Measurements from ENCODE around the gene PRICKLE3. TPM values are rescaled to one million over a fixed set of nuclear protein-coding genes. Genes with fewer than 3 reads are reported as not detected.

Gene PRICKLE3
- total RNA-seq, 2 experiments from 2014 or later: 1.8 to 2.3 TPM

DNA sequence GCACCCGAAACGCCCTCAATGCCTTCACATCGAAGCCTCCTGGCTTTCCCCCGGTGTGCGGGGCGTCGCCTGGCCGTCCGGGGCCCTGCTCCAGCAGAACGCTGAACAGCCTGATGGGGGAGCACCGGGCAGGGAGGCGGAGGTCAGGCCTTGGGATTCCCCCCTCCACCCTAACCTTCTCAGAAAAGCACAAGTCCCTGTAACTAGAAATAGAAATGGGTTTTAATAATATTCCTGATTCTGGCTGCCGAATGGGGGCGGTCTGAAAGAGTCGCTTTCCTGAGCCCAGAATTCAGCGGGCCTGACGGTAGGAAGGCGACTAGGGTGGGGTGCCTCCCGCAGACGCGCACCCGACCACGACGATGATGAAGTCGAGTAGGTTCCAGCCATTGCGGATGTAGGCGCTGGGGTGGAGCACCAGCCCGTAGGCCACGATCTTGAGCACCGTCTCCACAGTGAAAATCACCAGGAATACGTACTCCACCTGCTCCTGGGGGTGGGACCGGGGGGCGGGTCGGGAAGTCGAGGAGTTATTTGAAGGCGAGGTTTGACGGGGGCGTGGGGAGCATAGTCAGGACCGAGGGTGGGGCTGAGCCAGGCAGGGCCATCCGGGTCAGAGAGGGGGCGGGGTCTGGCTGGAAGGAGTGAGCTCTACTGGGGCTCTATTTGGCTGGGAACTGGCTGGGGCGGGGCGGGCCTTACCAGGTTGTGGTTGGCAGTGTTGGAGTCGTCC is 44.5 kb upstream of the PRICKLE3 start:
- H3K4me3 ChIP-seq (ENCODE audit: low read length): peak overlapping the region; percentile 53
- CTCF ChIA-PET: no interaction called here
- intact Hi-C loops (cut with DNase I, micrococcal nuclease): loop anchor here in 1 of 2 experiments (5.0 kb wide), 3 partner anchors 37 to 1393 kb away; partner anchors contain the start of genes PPP1R3F and ZNF81
- H3K4me1 Mint-ChIP-seq (ENCODE audit: low read depth): peaks cover 31% of the 10 kb centered on the region
- ATAC-seq (ENCODE audit: poor library complexity) (peak; percentile 64), DNase-seq (peak; percentile 20 to 73 (median 42))
- H3K9me3 Mint-ChIP-seq: no peaks in the 10 kb centered on the region
- peaks cover 21% of the 10 kb centered on the region for H3K4me1 ChIP-seq (ENCODE audit: insufficient read depth, low read length)
- H3K36me3 ChIP-seq (ENCODE audit: insufficient read depth, low read length): no peaks in the 10 kb centered on the region
- H3K27me3 Mint-ChIP-seq: no peaks in the 10 kb centered on the region
- TF ChIP-seq, protein P1, sequence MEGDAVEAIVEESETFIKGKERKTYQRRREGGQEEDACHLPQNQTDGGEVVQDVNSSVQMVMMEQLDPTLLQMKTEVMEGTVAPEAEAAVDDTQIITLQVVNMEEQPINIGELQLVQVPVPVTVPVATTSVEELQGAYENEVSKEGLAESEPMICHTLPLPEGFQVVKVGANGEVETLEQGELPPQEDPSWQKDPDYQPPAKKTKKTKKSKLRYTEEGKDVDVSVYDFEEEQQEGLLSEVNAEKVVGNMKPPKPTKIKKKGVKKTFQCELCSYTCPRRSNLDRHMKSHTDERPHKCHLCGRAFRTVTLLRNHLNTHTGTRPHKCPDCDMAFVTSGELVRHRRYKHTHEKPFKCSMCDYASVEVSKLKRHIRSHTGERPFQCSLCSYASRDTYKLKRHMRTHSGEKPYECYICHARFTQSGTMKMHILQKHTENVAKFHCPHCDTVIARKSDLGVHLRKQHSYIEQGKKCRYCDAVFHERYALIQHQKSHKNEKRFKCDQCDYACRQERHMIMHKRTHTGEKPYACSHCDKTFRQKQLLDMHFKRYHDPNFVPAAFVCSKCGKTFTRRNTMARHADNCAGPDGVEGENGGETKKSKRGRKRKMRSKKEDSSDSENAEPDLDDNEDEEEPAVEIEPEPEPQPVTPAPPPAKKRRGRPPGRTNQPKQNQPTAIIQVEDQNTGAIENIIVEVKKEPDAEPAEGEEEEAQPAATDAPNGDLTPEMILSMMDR (IDR thresholded peaks at IDR 0.05): no peak
- H3K27me3 ChIP-seq (ENCODE audit: control insufficient read depth in 1 of 2, insufficient read depth in 2 of 2, low read length in 2 of 2): no peaks in the 10 kb centered on the region
- no peaks in the 10 kb centered on the region for H3K9me3 ChIP-seq (ENCODE audit: control insufficient read depth in 1 of 2, insufficient read depth in 1 of 2, low read length in 2 of 2)
- H3K27ac Mint-ChIP-seq: peak overlapping the region; percentile 87
- peaks cover 4% of the 10 kb centered on the region for H3K36me3 Mint-ChIP-seq (ENCODE audit: low read depth)
- peak overlapping the region in 1 of 2 donors; percentile 13 for H3K27ac ChIP-seq (ENCODE audit: low read depth in 1 of 2, low read length in 2 of 2)
- H3K4me3 Mint-ChIP-seq: peak overlapping the region; percentile 77
- POLR2A ChIA-PET: interaction anchor here (0.6 kb wide), 1 partner anchor 9 kb away, joined by 3 read pairs; no protein-coding TSS in a partner anchor

DNA sequence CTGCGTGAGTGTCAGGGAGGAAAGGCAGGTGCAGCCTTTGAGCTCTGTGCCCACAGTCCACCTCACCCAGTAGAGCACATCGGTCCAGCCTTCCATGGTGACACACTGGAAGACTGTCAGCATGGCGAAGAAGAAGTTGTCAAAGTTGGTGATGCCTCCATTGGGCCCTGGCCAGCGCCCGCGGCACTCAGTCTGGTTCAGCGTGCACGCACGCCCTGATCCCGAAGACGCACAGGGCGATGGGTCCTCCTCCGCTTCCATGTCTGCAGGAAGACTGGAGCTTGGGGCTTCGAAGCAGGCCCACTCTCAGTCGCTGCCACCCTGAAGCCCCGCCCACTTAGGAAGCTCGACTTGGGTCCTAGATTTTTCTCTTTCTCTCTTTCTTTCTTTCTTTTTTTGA is 42.0 kb upstream of the PRICKLE3 start:
- H3K4me1 Mint-ChIP-seq (ENCODE audit: low read depth): peaks cover 21% of the 10 kb centered on the region

DNA sequence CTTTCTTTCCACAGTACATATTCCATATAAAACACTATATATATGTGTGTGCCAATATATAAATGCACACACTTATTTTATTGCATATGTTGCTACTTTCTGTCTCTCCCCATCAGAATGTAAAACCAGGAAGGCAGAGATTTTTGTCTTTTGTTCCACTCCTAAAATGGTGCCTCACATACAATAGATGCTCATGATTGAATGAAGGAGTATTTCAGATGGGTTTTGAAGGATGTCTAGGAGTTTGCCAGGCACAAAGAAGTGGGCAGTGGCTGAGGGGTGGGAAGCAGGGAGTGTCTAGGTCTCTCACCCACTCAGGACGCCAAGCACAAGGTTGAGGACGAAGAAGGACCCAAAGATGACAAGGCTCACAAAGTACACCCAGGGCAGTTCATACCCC is 41.6 kb upstream of the PRICKLE3 start:
- Histone ChIP-seq H3K27ac (ENCODE audit: low read depth in 1 of 2, low read length in 2 of 2) (no peak overlapping the region), H3K9me3 (ENCODE audit: control insufficient read depth in 1 of 2, insufficient read depth in 1 of 2, low read length in 2 of 2) (no peaks in the 10 kb centered on the region), H3K36me3 (ENCODE audit: insufficient read depth, low read length) (no peaks in the 10 kb centered on the region), H3K4me1 (ENCODE audit: insufficient read depth, low read length) (peaks cover 18% of the 10 kb centered on the region), H3K4me3 (ENCODE audit: low read length) (no peak overlapping the region), H3K27me3 (ENCODE audit: control insufficient read depth in 1 of 2, insufficient read depth in 2 of 2, low read length in 2 of 2) (no peaks in the 10 kb centered on the region)
- H3K27ac Mint-ChIP-seq: no peak overlapping the region
- H3K4me3 Mint-ChIP-seq: peak overlapping the region; percentile 34
- TF ChIP-seq, protein P1 (IDR thresholded peaks at IDR 0.05): no peak
- H3K36me3 Mint-ChIP-seq (ENCODE audit: low read depth): no peaks in the 10 kb centered on the region
- H3K9me3 Mint-ChIP-seq: no peaks in the 10 kb centered on the region
- POLR2A ChIA-PET: no interaction called here
- H3K4me1 Mint-ChIP-seq (ENCODE audit: low read depth): peaks cover 21% of the 10 kb centered on the region
- CTCF ChIA-PET: no interaction called here
- ATAC-seq (ENCODE audit: poor library complexity): no peak
- DNase-seq: no peak
- H3K27me3 Mint-ChIP-seq: no peaks in the 10 kb centered on the region
- intact Hi-C loops (cut with DNase I, micrococcal nuclease): no loop called here

More for the DNA sequence above, 42.0 kb upstream of the PRICKLE3 start:
- intact Hi-C loops (cut with DNase I, micrococcal nuclease): no loop called here
- no peak overlapping the region for H3K27ac ChIP-seq (ENCODE audit: low read depth in 1 of 2, low read length in 2 of 2)
- no peak overlapping the region for H3K4me3 ChIP-seq (ENCODE audit: low read length)
- Mint-ChIP-seq H3K4me3 (no peak overlapping the region), H3K36me3 (ENCODE audit: low read depth) (no peaks in the 10 kb centered on the region), H3K27ac (no peak overlapping the region), H3K27me3 (no peaks in the 10 kb centered on the region), H3K9me3 (no peaks in the 10 kb centered on the region)
- CTCF ChIA-PET: no interaction called here
- POLR2A ChIA-PET: no interaction called here
- H3K36me3 ChIP-seq (ENCODE audit: insufficient read depth, low read length): no peaks in the 10 kb centered on the region
- peaks cover 18% of the 10 kb centered on the region for H3K4me1 ChIP-seq (ENCODE audit: insufficient read depth, low read length)
- H3K27me3 ChIP-seq (ENCODE audit: control insufficient read depth in 1 of 2, insufficient read depth in 2 of 2, low read length in 2 of 2): no peaks in the 10 kb centered on the region
- H3K9me3 ChIP-seq (ENCODE audit: control insufficient read depth in 1 of 2, insufficient read depth in 1 of 2, low read length in 2 of 2): no peaks in the 10 kb centered on the region
- DNase-seq (no peak), ATAC-seq (ENCODE audit: poor library complexity) (no peak)
- TF ChIP-seq, protein P1 (IDR thresholded peaks at IDR 0.05): no peak
